ENCODE data around the gene EFCAB8.
"Not testable (repeated sequence)": the region's sequence is repeated elsewhere in the genome, so short reads cannot be mapped to it uniquely, and the experiment has no call there.

EFCAB8 gene

DNA sequence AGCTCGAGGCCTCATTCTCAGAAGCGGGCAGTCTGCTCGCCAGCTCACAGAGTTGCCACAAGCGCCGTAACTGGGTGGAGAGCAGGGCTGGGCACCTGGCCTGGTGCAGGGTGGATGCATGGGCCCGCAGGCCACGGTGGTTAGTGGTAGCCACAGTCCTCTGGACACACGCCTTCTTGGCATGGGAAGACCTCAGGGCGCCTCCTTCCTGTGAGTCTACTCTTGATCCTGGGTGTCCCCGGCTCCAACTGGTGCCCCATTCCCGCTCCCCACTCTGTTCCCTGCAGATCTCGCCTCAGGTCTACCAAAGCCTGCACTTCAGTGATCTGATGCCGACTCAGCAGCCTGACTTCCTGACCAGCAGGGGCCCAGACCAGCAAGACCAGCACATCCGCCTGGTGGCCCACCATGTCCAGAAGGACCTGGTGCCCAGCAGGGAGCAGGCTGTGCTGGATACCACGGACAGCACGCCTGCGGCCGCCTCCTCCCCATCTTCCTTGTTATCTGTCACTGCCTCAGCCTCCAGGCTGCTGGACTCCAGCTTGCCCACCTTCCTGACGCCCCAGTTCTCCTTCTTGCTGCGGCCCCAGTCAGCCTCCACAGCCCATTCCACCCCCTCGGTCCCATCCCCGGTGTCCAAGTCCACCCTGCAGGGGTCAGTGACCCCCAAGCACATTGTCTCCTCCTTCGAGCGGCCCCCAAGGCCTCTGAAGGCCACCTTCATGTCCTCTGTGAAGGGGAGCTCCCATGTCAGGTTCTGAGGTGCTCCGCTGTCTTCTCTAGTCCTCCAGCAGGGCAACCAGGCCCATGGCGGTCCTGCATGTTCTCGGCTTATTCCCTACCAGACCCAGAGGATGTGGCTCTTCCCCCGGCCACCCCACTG lies 102.4 kb downstream of the EFCAB8 start:
- DNase-seq = no peak

DNA sequence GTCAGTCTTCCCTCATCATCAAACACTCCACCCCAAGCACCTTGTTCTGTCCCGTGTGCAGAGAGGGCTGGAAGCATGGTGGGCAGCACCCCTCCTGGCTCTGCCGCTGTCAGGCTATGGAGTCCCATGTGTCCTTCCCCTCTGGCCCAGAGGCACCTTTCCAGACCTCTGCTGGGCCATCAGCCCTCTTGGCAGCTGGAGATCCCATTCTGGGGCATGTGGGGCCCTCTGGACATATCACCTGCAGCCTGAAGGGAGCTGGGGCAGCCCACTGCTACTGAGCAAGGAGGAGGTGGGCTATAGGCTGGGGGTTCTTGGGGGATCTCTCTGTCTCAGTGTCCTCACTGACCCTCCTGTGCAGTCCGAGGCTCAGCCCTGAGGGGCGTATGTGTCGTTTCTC lies 103.3 kb downstream of the EFCAB8 start:
- no peak for DNase-seq

DNA sequence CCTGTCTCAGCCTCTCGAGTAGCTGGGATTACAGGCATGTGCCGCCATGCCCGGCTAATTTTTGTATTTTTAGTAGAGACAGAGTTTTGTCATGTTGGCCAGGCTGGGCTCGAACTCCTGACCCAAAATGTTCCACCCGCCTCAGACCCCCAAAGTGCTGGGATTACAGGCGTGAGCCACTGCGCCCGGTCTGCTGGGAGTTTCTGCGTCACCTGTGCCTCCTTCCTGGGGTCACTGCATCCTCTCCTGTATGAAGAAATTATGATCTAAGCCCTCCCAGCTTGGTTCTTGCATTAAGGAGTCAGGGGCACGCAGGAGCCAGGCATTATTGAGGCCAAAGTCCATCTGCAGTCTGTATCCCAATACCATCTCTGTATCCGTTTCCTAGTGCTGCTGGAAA lies 103.9 kb downstream of the EFCAB8 start:
- DNase-seq = not testable (repeated sequence)

DNA sequence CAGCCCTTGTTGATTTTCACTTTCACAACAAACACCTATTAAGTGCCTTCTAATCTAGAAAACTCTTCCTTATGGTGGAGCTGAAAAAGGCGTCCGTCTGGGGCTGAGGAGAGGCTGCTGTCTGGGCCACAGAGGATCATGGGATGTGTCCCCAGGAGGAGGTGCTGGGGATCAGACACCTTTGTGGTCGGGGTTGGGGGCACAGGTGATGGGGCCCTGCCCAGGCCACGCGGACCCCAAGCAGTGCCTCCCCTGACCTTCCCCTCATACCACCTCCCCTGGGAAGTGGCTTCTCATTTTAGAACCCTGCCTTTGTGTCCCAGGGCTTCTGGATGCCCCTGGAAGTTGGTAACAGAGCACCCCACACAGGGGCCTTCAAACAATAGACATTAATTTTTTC lies 104.5 kb downstream of the EFCAB8 start:
- no peak for DNase-seq

DNA sequence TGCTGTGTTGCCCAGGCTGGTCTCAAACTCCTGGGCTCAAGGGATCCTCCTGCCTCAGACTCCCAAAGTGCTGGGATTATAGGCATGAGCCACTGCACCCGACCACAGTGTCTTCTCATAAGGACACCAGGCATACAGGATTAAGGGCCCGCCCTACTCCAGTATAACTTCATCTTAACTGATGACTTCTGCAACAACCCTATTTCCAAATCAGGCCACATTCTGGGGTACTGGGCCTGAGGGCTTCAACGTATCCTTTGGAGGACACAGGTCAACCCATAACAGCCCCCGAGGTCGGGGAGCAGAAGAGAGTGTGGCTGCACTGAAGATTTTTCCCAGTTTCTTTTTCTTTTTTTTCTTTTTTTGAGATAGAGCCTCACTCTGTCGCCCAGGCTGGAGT lies 105.9 kb downstream of the EFCAB8 start:
- no peak for DNase-seq

DNA sequence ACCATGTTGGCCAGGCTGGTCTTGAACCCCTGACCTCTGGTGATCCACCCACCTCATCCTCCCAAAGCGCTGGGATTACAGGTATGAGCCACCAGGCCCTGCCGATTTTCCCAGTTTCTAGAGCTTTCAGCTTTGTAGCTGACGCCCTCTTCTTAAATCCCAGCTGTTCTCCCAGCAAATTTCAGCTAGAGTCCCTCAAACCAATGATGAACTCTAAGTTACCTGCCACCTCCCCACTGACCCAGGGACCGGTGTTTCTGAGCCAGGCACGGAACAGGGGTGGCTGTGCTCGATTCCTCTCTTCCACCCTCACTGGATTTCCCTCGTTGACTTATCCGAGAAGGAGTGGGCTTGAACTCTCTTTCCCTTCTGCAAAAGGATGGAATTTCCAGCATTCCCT lies 106.4 kb downstream of the EFCAB8 start:
- no peak for DNase-seq

DNA sequence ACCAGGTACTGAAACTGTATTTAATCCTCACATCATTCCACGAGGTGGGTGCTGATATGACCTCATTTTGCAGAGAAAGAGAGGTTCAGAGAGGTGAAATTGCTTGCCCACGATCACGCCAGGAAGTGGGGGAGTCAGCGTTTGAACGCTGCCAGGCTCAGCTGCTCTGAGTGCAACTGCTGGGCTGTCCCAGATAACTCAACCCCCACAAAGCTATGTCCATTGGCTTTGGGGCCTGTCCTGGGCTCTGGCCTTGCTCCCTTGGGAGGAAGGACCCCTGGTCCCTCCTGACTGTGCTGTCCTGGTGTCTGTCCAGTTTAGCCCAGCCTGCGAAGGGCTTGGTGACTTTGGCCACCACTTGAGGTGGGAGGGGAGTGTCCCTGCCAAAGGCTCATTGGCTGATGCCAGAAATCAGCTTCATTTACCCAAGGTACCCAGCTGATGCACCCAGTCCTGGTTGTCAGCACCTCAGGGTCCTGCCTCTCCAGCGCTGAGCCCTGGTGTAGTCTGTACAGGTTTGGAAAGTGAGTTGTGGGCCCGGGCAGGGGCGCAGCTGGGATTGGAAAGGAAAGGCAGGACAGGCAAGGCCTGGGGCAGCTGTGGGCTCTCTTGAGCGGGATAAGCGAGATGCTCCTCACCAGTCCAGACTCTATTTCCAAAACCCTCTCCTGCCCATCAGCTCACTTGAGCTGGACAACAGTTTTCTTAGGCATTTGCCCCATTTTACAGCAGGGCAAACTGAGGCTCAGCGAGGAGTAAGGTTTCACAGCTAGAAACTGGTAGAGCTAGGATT lies 107.1 kb downstream of the EFCAB8 start:
- no peak for DNase-seq

DNA sequence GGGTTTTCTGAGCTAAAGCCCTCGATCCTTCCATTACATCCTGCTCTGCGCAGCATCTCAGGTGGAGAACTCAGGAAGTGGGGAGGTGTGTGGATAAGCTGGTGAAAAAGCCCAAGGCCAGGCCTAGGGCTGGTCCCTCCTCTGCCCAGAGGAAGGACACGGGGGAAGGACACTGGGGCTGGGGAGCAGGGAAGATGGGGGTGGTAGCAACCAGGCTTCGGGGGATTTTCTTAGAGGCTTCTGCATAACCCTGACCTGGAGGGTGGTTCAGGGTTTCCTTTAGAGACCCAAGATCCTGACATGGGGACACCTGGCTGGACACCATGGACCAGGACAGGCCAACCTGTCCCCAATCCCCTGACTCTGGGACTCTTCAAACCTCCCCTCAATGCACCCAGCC lies 107.7 kb downstream of the EFCAB8 start:
- no peak for DNase-seq

DNA sequence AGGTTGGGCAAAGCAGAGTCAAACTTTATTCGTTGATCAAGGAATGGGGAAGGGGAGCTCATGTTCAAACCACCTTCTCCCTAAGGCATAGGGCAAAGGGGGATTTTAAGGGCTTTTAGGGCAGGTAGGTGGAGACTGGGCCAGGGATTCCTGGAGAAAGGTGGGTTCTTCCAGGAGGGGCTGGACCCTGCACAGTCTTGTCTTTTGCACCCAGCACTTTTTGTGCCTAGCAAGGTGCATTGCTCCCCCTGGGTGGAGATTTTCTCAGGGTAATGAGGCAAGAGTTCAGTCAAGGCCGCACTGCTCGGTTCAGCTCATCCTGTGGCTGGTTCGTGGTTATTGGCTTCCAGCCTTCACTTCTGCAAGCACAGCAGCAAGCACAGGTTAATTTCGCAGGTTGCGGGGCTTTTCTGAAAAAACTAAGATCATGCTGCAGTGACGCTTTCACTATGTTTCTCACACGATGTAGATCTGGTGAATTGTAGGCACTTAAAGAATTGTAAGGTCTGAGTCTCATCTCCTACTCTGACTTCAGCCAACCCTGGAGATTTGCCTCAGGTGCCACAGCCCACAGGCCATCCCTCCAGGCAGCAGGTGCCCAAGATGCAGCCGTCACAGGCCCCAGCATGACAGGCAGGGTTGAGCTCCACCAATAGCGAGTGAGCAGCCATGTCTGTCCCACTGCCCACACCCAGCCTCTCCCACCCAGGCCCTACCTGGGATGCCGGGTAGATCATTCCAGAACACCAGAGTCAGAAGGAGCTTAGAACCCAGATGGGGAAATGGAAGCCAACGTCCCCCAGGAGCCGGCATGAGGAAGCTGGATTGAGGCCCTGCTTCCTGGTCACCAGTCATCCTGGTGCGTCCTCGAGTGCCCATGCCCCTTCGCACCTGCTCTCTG lies 108.4 kb downstream of the EFCAB8 start:
- no peak for DNase-seq

DNA sequence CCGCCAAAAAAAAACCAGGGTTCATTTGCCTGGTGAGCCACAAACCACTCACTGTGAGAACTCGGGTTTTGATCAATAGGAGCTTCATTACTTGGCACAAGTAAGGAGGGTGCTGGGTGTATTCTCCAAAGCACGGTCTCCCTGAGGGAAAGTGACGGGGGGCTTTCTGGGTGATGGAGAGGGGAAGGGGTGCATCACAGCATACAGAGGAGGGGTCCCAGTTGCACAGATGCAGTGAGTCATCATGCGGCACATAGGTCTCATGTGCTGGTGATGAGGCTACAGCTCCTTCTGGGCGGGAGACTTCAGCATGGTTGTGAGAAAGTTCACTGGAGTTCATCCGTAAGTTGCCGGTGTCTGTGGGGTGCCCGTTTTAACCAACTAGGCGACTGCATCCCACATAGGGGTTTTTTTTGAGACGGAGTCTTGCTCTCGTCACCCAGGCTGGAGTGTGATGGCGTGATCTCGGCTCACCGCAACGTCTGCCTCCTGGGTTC lies 109.3 kb downstream of the EFCAB8 start:
- no peak for DNase-seq

DNA sequence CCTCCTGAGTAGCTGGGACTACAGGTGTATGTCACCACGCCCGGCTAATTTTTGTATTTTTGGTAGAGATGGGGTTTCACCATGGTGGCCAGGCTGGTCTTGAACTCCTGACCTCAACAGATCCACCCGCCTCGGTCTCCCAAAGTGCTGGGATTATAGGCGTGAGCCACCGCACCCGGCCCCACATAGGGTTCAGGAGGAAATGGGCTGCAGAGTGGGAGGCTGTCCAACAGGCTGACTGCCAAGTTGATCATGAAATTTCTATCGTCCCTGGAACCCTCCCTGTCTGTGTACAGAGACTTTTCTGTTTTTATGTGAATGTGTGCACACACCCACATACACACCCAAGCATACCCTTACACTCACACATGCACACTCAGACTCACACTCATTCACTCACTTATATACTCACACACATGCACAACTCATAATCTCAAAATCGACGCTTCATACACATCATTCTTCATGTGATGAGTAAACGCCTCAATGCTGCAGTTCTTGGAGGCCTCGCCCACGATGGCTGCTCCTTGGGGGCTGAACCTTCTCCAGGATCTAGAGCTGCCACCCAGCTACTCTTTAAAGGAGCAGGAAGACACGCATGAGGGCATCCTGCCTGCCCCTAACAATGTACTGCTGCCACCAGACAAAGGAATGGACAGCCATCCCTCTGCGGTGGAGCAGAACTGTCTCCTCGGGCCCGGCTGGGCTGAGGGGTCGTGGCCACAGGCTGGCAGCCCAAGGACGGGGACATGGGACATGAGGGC lies 109.9 kb downstream of the EFCAB8 start:
- no peak for DNase-seq

DNA sequence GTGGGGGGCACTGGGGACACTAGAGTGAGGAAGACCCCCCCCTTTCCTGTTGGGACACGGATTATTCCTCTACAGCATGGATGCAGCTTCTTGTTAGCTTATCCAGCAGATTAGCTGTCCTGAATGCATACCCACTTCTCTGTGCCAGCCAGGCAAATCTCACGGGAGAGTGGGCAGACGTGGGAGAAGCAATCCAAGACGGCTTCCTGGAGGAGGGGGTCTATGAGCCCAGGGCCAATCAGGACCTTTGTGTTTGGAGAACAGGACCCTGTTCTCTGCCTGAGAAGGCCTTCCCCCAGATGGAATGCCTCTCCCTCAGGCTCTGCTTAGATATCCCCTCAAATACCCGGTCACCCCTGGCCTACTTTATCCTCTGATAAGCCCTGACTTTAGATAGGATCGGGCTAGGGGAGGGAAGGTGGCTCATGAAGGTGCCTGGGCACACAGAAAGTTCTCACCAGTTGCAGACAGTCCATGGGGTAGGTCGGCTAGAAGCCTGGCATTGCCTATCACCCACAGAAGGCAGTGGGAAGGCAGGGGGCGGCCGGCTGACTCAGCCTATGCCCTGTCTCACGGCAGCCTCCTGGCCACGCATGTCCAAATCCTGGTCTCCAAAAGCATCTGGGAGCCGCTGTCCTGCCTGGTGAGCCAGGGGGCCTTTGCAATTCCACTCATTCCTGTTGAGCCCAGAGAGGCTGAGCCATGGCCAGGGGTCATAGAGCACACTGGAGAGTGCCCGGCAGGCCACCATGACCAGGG lies 110.8 kb downstream of the EFCAB8 start:
- DNase-seq = no peak

DNA sequence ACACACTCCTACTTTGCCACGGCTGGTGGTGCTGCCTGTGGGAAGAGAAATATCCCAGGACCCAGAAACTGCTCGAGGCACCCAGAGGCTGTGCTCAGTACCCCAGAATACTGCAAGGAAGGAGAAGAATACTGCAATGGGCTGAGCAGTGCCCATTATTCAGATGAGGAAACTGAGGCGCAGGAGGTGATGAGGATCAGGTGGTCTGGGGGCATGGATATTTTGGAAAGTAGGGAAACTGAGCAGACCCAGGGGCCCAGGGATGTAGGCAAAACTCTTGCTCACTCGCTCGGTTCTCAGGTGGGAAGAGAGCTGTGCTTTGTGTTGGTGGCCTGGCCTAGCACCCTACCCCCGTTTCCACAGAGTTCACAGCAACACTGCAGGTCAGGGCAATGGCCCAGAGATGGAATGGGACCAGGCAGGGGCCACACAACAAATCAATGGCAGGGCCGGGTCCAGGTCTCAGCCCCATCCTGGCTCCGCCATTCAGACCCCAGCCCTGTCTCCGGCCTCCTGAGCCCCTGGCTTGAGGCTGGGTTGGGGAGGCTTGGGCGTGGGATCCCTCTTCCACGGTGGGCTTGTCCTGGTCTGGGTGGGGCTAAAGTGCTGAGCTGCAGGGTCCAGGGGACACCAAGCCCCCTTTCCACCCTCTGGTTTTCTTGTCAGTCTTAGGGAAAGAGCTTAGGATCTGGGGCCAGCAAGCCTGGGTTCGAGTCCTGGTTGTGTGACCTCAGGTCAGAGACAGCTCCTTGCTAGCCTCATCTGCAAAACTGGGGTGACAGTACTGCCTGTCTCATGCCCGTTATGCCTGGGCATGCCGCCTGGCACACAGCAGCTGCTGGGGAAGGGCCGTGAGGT lies 111.6 kb downstream of the EFCAB8 start:
- DNase-seq = no peak

DNA sequence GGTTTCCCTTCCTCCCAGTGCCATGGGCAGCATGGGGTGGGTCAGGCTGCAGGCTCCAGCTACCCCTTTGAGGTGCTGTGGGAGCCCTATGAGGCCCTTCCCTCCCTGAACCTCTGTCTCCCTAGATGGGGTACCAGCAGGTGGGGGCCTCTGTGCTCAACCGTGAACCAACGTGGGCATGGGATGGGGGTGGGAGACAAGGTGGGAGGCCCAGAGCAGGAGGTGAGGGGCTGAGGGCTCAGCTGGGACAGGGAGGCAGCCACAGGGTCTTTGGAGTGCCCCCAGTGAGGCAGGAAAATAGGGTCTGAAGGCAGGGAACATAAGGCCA lies 112.2 kb downstream of the EFCAB8 start:
- DNase-seq = no peak

DNA sequence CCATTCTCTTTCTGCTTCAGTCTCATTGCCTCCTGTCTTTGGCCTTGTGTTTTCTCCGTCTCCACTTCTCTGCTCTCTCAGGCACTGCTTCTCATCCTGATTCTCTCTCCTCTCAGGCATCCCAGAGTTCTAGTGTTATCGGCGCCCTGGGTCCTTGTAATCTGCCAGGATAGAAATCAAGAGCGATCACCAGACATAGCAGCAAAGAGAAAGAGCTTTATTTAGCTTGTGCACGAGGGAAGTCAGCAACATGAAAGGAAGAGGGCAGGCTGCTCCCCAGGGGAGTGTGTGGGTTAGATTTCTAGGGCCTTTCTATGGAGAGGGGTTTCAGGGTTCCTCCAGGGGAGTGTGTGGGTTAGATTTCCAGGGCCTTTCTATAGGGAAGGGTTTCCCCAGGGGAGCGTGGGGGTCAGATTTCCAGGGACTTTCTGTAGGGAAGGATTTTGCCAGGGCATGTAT lies 113.0 kb downstream of the EFCAB8 start:
- no peak for DNase-seq

DNA sequence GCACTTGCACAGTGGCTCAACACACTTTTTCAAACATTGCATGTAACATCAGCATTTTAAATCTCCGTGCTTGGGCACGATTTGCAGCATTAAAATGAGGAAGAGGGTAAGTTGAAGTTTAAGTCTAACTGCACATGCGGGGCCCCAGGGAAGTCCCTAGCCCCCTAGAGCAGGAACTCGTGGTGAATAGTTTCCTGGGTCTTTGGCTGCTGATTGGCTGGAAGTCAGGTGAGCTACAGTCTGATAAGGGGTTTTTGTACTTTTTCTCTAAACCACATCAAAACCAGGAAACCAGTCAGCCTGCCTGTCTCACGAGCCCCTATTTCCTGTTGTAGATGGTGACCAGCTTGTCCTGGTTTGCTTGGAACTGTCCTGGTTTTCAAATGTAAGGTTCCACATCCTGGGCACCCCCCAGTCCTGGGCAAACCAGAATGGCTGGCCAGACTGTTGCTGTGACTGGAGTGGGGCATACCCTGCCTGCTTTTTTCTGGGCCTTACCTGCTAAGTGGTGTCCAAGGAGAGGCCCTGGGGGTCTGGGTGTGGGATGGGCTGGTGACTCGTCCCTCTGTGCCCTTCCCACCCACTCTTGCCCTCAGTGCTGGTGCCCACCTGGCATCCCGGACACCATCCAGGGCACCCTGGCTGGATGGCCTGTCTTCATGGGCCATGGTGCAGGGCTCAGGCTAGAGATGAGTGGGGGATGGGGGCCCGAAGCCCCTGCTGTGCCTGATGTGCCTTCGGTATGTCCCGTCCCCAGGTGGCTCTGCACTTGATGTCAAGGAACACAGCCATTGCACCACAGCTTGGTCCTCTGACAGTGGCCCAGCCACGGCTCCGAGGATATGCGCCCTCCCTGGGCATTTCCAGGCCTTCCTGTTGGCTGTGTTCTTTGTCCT lies 113.7 kb downstream of the EFCAB8 start:
- no peak for DNase-seq

DNA sequence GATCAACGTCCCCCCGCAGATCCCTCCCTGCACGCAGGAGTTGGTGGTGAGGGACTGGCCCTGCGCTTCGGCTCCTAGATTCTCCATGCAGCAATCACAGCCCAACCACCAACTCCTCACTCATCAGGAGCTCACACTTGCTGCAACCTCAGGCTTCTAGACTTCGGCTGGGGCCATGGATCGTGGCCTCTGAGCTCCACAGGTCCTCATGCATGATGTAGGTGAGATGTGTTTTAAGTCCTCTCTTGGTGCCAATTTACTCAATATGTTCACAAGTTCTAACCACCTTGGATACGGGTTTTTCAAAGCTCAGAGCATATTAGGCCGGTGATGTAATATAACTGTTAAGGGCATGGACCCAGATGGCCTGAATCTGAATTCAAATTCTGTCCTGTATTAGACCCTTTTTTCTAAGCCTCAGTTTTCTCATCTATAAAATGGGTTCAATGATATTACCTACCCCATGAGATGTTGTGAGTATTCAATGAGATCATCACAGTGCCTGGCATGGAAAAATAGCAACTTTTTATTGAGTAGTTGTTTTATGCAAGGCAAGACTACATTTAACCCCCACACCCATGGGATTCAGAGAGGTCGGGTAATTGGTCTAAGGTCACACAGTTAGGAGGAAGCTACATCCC lies 114.5 kb downstream of the EFCAB8 start:
- DNase-seq = no peak

DNA sequence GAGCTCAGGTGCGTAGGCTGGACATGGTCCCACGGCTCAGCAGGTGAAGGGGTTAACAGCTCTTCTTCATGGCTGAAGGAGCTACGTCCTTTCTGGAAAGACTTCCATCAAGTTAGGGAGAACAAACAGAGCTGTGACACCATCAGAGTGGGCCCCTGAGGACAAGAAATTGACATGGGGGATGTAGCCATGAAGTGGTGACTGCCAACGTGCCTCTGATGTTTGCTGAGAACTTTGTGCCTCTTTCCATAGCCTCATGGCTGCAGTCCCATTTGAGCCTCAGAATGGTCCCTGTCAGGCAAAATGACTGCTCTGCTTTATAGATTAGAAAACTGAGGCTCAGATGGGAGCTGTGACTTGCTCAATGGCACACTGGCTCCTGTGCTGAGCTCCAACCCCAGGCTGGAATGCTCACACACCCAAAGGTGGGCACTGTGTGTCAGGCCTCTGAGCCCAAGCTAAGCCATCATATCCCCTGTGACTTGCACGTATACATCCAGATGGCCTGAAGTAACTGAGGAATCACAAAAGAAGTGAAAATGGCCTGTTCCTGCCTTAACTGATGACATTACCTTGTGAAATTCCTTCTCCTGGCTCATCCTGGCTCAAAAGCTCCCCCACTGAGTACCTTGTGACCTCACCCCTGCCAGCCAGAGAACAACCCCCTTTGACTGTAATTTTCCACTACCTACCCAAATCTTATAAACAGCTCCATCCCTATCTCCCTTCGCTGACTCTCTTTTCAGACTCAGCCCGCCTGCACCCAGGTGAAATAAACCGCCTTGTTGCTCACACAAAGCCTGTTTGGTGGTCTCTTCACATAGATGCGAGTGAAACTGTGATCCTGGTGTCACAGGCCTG lies 115.7 kb downstream of the EFCAB8 start:
- DNase-seq = not testable (repeated sequence)

Data from DMS153 (cell line).